Activated naive CD4-positive, alpha-beta T cell treated with Interleukin-2 at 50 U/mL for 16 hours (primary cell): ENCODE measurements around the gene DOCK4.

Experiments used
- DNase-seq: peaks from one replicate; pipeline ENCODE4 v3.0.0-alpha.2; 2020

Gene DOCK4

GRCh38 chr7:111872450-111873325, 333.5 kb downstream of the DOCK4 start:
- no peak for DNase-seq

- DNase-seq, result no peak
Observed at GRCh38 chr7:111871283-111871682, 334.9 kb downstream of the DOCK4 start.

- no peak for DNase-seq
Observed at GRCh38 chr7:111869280-111869679, 336.9 kb downstream of the DOCK4 start.

GRCh38 chr7:111867348-111867931, 338.8 kb downstream of the DOCK4 start:
- no peak for DNase-seq

- no peak for DNase-seq
Observed at GRCh38 chr7:111866787-111867186, 339.4 kb downstream of the DOCK4 start.

- no peak for DNase-seq
Observed at GRCh38 chr7:111865430-111865829, 340.8 kb downstream of the DOCK4 start.

- no peak for DNase-seq
Observed at GRCh38 chr7:111864291-111864976, 341.8 kb downstream of the DOCK4 start.

GRCh38 chr7:111863269-111863668, 342.9 kb downstream of the DOCK4 start:
- DNase-seq, result no peak

- DNase-seq, result no peak
Observed at GRCh38 chr7:111860248-111860647, 346.0 kb downstream of the DOCK4 start.

GRCh38 chr7:111858331-111858730, 347.9 kb downstream of the DOCK4 start:
- no peak for DNase-seq

- DNase-seq, result no peak
Observed at GRCh38 chr7:111855842-111856227, 350.4 kb downstream of the DOCK4 start.

GRCh38 chr7:111855161-111855841, 350.9 kb downstream of the DOCK4 start:
- no peak for DNase-seq

- DNase-seq, result no peak
Observed at GRCh38 chr7:111853201-111853990, 352.8 kb downstream of the DOCK4 start.

GRCh38 chr7:111852081-111852480, 354.1 kb downstream of the DOCK4 start:
- DNase-seq, result no peak

GRCh38 chr7:111846898-111847297, 359.3 kb downstream of the DOCK4 start:
- DNase-seq, result no peak

- no peak for DNase-seq
Observed at GRCh38 chr7:111845853-111846252, 360.3 kb downstream of the DOCK4 start.

GRCh38 chr7:111844904-111845671, 361.1 kb downstream of the DOCK4 start:
- no peak for DNase-seq

GRCh38 chr7:111842491-111842890, 363.7 kb downstream of the DOCK4 start:
- DNase-seq, result no peak

GRCh38 chr7:111841596-111842205, 364.5 kb downstream of the DOCK4 start:
- DNase-seq, result no peak

GRCh38 chr7:111840528-111840927, 365.7 kb downstream of the DOCK4 start:
- no peak for DNase-seq

GRCh38 chr7:111839261-111839660, 366.9 kb downstream of the DOCK4 start:
- DNase-seq, result no peak
